Posterior cingulate gyrus (tissue), 11 donors: ENCODE data around the gene PRMT9.
A peak's percentile ranks its signal among the peaks of the same experiment; 100 is the strongest.

ENCODE experiments used
- DNase-seq, 10 donors: peaks; one replicate each; pipeline versions ENCODE4 v3.0.0 to v3.0.0-alpha.2; 2020 to 2021; ENCODE audit warnings: mixed read lengths in 3 of 10
- intact Hi-C: fragments of 100-400 bp; cut with DNase I; formaldehyde crosslinking; loops from one replicate; pipeline ENCODE4 v1.15.1; 2023

Gene PRMT9

GRCh38 chr4:147626903-147627302, 57.1 kb downstream of the PRMT9 start:
- no peak for DNase-seq
- intact Hi-C loops, result no loop called here

GRCh38 chr4:147625733-147626132, 58.2 kb downstream of the PRMT9 start:
- DNase-seq, result no peak
- intact Hi-C loops, result no loop called here

GRCh38 chr4:147620315-147620714, 63.6 kb downstream of the PRMT9 start:
- no peak for DNase-seq
- intact Hi-C loops, result no loop called here

- intact Hi-C loops, result loop anchor here (5.0 kb wide), 1 partner anchor 64 kb away; the partner anchor contains the start of gene PRMT9
- DNase-seq, result no peak
Observed at GRCh38 chr4:147617841-147618691, 65.9 kb downstream of the PRMT9 start.

- DNase-seq, result peak; percentile 95 to 100 (median 98)
- intact Hi-C loops, result loop anchor here (5.0 kb wide), 1 partner anchor 65 kb away; the partner anchor contains the start of gene PRMT9
Observed at GRCh38 chr4:147617173-147617840, 66.7 kb downstream of the PRMT9 start, which contains the start of gene TMEM184C. Gene TMEM184C (plus strand): TSS chr4:147617397. CDS start chr4:147617957, 560 bp downstream.

- intact Hi-C loops, result loop anchor here (5.0 kb wide), 1 partner anchor 65 kb away; the partner anchor contains the start of gene PRMT9
- no peak for DNase-seq
Observed at GRCh38 chr4:147616849-147617172, 67.2 kb downstream of the PRMT9 start.

GRCh38 chr4:147610686-147611085, 73.3 kb downstream of the PRMT9 start:
- intact Hi-C loops, result no loop called here
- DNase-seq, result no peak

- no peak for DNase-seq
- intact Hi-C loops, result no loop called here
Observed at GRCh38 chr4:147607471-147607870, 76.5 kb downstream of the PRMT9 start.

GRCh38 chr4:147605499-147605898, 78.5 kb downstream of the PRMT9 start:
- DNase-seq, result no peak
- intact Hi-C loops, result no loop called here

- DNase-seq, result no peak
- intact Hi-C loops, result loop anchor here (10.0 kb wide), 1 partner anchor 265 kb away; no protein-coding TSS in a partner anchor
Observed at GRCh38 chr4:147599769-147600168, 84.2 kb downstream of the PRMT9 start.

- no peak for DNase-seq
- intact Hi-C loops, result loop anchor here (10.0 kb wide), 1 partner anchor 266 kb away; no protein-coding TSS in a partner anchor
Observed at GRCh38 chr4:147599206-147599605, 84.8 kb downstream of the PRMT9 start.

- intact Hi-C loops, result loop anchor here (10.0 kb wide), 1 partner anchor 267 kb away; no protein-coding TSS in a partner anchor
Observed at GRCh38 chr4:147597561-147597960, 86.4 kb downstream of the PRMT9 start.

GRCh38 chr4:147596981-147597380, 87.0 kb downstream of the PRMT9 start:
- intact Hi-C loops, result loop anchor here (10.0 kb wide), 1 partner anchor 268 kb away; no protein-coding TSS in a partner anchor
- no peak for DNase-seq

More at GRCh38 chr4:147597561-147597960, 86.4 kb downstream of the PRMT9 start:
- DNase-seq, result no peak

- no peak for DNase-seq
- intact Hi-C loops, result loop anchor here (10.0 kb wide), 1 partner anchor 268 kb away; no protein-coding TSS in a partner anchor
Observed at GRCh38 chr4:147596377-147596776, 87.6 kb downstream of the PRMT9 start.

- intact Hi-C loops, result loop anchor here (5.0 to 10.0 kb wide), 3 partner anchors 270 to 497 kb away; no protein-coding TSS in a partner anchor
Observed at GRCh38 chr4:147594578-147594977, 89.4 kb downstream of the PRMT9 start.

GRCh38 chr4:147594107-147594506, 89.9 kb downstream of the PRMT9 start:
- intact Hi-C loops, result loop anchor here (5.0 to 10.0 kb wide), 3 partner anchors 271 to 497 kb away; no protein-coding TSS in a partner anchor
- no peak for DNase-seq

More at GRCh38 chr4:147594578-147594977, 89.4 kb downstream of the PRMT9 start:
- no peak for DNase-seq

- intact Hi-C loops, result loop anchor here (5.0 to 10.0 kb wide), 3 partner anchors 274 to 494 kb away; no protein-coding TSS in a partner anchor
Observed at GRCh38 chr4:147591106-147591505, 92.9 kb downstream of the PRMT9 start.

GRCh38 chr4:147590249-147590920, 93.6 kb downstream of the PRMT9 start:
- intact Hi-C loops, result loop anchor here (1.0 to 10.0 kb wide), 4 partner anchors 274 to 493 kb away; no protein-coding TSS in a partner anchor
- DNase-seq, result peak in 9 of 10 donors; percentile 15 to 93 (median 75)

More at GRCh38 chr4:147591106-147591505, 92.9 kb downstream of the PRMT9 start:
- DNase-seq, result no peak

GRCh38 chr4:147589586-147589985, 94.4 kb downstream of the PRMT9 start:
- DNase-seq, result peak in 1 of 10 donors; percentile 11
- intact Hi-C loops, result loop anchor here (2.0 kb wide), 1 partner anchor 71 kb away; no protein-coding TSS in a partner anchor
